HEK293 (cell line): Measurements from ENCODE around the gene MTPN.

Experiments used
- CTCF ChIA-PET: fragments of 350-600 bp; formaldehyde crosslinking; extraction: SDS; loops from one replicate; lab custom pipeline; 2021; ENCODE audit warnings: antibody characterized with exemption; lab: Yijun Ruan, JAX
- POLR2A ChIA-PET: fragments of 300-600 bp; formaldehyde crosslinking; extraction: SDS; loops from one replicate; lab custom pipeline; 2020; ENCODE audit warnings: antibody characterized with exemption, inconsistent platforms; lab: Yijun Ruan, JAX
- H3K27ac ChIP-seq: fragments of 200-500 bp; sonication (Bioruptor generic); 2 replicates; pipeline ENCODE4 v1.5.1; 2014; ENCODE audit warnings: low read depth, low read length, control low read depth, inconsistent platforms; ENCODE audit errors: extremely low read depth
- H3K36me3 ChIP-seq, 2 experiments: fragments of 200-500 bp in 1 of 2; sonication (Bioruptor generic) in 1 of 2; 1 replicate in 1 of 2; 2 replicates in 1 of 2; pipeline ENCODE4 v1.5.1; 2014 to 2017; ENCODE audit warnings: inconsistent platforms in 2 of 2, low read length in 2 of 2; ENCODE audit not compliant: control insufficient read depth in 2 of 2, insufficient read depth in 1 of 2
- H3K4me1 ChIP-seq: fragments of 200-500 bp; sonication (Bioruptor generic); 2 replicates; pipeline ENCODE4 v1.5.1; 2014; ENCODE audit warnings: mild to moderate bottlenecking, low read length, inconsistent platforms; ENCODE audit not compliant: control insufficient read depth, insufficient read depth
- H3K4me3 ChIP-seq: 2 replicates; pipeline ENCODE4 v1.5.1; 2011; ENCODE audit warnings: low read depth, mild to moderate bottlenecking, control low read depth, low read length, moderate library complexity
- H3K9me3 ChIP-seq: fragments of 200-500 bp; sonication (Bioruptor generic); 2 replicates; pipeline ENCODE4 v1.5.1; 2014; ENCODE audit warnings: low read depth, low read length, inconsistent platforms; ENCODE audit not compliant: control insufficient read depth, insufficient read depth
- GLIS2 ChIP-seq: fragments of 450-650 bp; formaldehyde crosslinking; IDR thresholded peaks from 2 replicates; pipeline ENCODE4 v1.5.1; 2016; ENCODE audit warnings: missing biosample characterization, missing genetic modification characterization
- OVOL3 ChIP-seq: fragments of 450-650 bp; formaldehyde crosslinking; IDR thresholded peaks from 2 replicates; pipeline ENCODE4 v1.5.1; 2016; ENCODE audit warnings: missing biosample characterization, missing genetic modification characterization
- SP7 ChIP-seq: fragments of 450-650 bp; formaldehyde crosslinking; IDR thresholded peaks from 2 replicates; pipeline ENCODE4 v1.5.1; 2016; ENCODE audit warnings: missing biosample characterization, missing genetic modification characterization
- WT1 ChIP-seq: fragments of 450-650 bp; formaldehyde crosslinking; IDR thresholded peaks from 2 replicates; pipeline ENCODE4 v1.5.1; 2016; ENCODE audit warnings: missing biosample characterization, missing genetic modification characterization
- ZBTB21 ChIP-seq: fragments of 450-650 bp; formaldehyde crosslinking; IDR thresholded peaks from 2 replicates; pipeline ENCODE4 v1.5.1; 2017; ENCODE audit warnings: missing biosample characterization, missing genetic modification characterization
- ZFP69B ChIP-seq: fragments of 450-650 bp; formaldehyde crosslinking; IDR thresholded peaks from 2 replicates; pipeline ENCODE4 v1.5.1; 2016; ENCODE audit warnings: missing biosample characterization, missing genetic modification characterization
- ZNF155 ChIP-seq: fragments of 450-650 bp; formaldehyde crosslinking; IDR thresholded peaks from 2 replicates; pipeline ENCODE4 v1.5.1; 2016; ENCODE audit warnings: missing biosample characterization, missing genetic modification characterization
- ZNF221 ChIP-seq: fragments of 450-650 bp; formaldehyde crosslinking; IDR thresholded peaks from 2 replicates; pipeline ENCODE4 v1.5.1; 2017; ENCODE audit warnings: missing biosample characterization, missing genetic modification characterization, borderline replicate concordance
- ZNF24 ChIP-seq: fragments of 450-650 bp; formaldehyde crosslinking; IDR thresholded peaks from 2 replicates; pipeline ENCODE4 v1.5.1; 2016; ENCODE audit warnings: missing biosample characterization, missing genetic modification characterization
- ZNF302 ChIP-seq: fragments of 450-650 bp; formaldehyde crosslinking; IDR thresholded peaks from 2 replicates; pipeline ENCODE4 v1.5.1; 2016; ENCODE audit warnings: missing biosample characterization, missing genetic modification characterization, low read depth
- ZNF311 ChIP-seq: fragments of 450-650 bp; formaldehyde crosslinking; IDR thresholded peaks from 2 replicates; pipeline ENCODE4 v1.5.1; 2017; ENCODE audit warnings: missing biosample characterization, missing genetic modification characterization, borderline replicate concordance
- ZNF341 ChIP-seq: fragments of 450-650 bp; formaldehyde crosslinking; IDR thresholded peaks from 2 replicates; pipeline ENCODE4; 2016; ENCODE audit warnings: low read depth, missing biosample characterization, missing genetic modification characterization
- ZNF350 ChIP-seq: fragments of 450-650 bp; formaldehyde crosslinking; IDR thresholded peaks from 2 replicates; pipeline ENCODE4 v1.5.0; 2017; ENCODE audit warnings: missing biosample characterization, mild to moderate bottlenecking, missing genetic modification characterization
- ZNF354C ChIP-seq: fragments of 450-650 bp; formaldehyde crosslinking; IDR thresholded peaks from 2 replicates; pipeline ENCODE4 v1.5.1; 2016; ENCODE audit warnings: missing biosample characterization, missing genetic modification characterization, low read depth, borderline replicate concordance
- ZNF37A ChIP-seq: fragments of 450-650 bp; IDR thresholded peaks from 2 replicates; pipeline ENCODE4 v1.5.1; 2018; ENCODE audit warnings: missing biosample characterization, missing genetic modification characterization
- ZNF391 ChIP-seq: fragments of 450-650 bp; formaldehyde crosslinking; IDR thresholded peaks from 2 replicates; pipeline ENCODE4 v1.5.1; 2016; ENCODE audit warnings: low read depth, missing biosample characterization, missing genetic modification characterization, borderline replicate concordance
- ZNF416 ChIP-seq: fragments of 450-650 bp; formaldehyde crosslinking; IDR thresholded peaks from 2 replicates; pipeline ENCODE4 v1.5.1; 2016; ENCODE audit warnings: missing biosample characterization, missing genetic modification characterization
- ZNF423 ChIP-seq: fragments of 450-650 bp; formaldehyde crosslinking; IDR thresholded peaks from 2 replicates; pipeline ENCODE4 v1.5.1; 2016; ENCODE audit warnings: missing biosample characterization, missing genetic modification characterization
- ZNF48 ChIP-seq: fragments of 450-650 bp; formaldehyde crosslinking; IDR thresholded peaks from 2 replicates; pipeline ENCODE4 v1.5.1; 2016; ENCODE audit warnings: missing biosample characterization, missing genetic modification characterization
- ZNF571 ChIP-seq: fragments of 450-650 bp; formaldehyde crosslinking; IDR thresholded peaks from 2 replicates; pipeline ENCODE4 v1.5.0; 2017; ENCODE audit warnings: missing biosample characterization, missing genetic modification characterization
- ZNF664 ChIP-seq: fragments of 450-650 bp; formaldehyde crosslinking; IDR thresholded peaks from 2 replicates; pipeline ENCODE4 v1.5.1; 2016; ENCODE audit warnings: missing biosample characterization, missing genetic modification characterization
- ZNF677 ChIP-seq: fragments of 450-650 bp; IDR thresholded peaks from 2 replicates; pipeline ENCODE4 v1.5.0; 2018; ENCODE audit warnings: missing biosample characterization, mild to moderate bottlenecking, missing genetic modification characterization, moderate library complexity
- ZNF707 ChIP-seq: fragments of 450-650 bp; formaldehyde crosslinking; IDR thresholded peaks from 2 replicates; pipeline ENCODE4 v1.5.1; 2016; ENCODE audit warnings: missing biosample characterization, missing genetic modification characterization
- ZNF747 ChIP-seq: fragments of 450-650 bp; formaldehyde crosslinking; IDR thresholded peaks from 2 replicates; pipeline ENCODE4 v1.5.1; 2016; ENCODE audit warnings: missing biosample characterization, missing genetic modification characterization
- ZNF768 ChIP-seq: fragments of 450-650 bp; formaldehyde crosslinking; IDR thresholded peaks from 2 replicates; pipeline ENCODE4 v1.5.1; 2018; ENCODE audit warnings: missing biosample characterization, mild to moderate bottlenecking, missing genetic modification characterization
- TF ChIP-seq, protein P1 (sequence below): fragments of 450-650 bp; formaldehyde crosslinking; IDR thresholded peaks from 2 replicates; pipeline ENCODE4 v1.5.1; 2016; ENCODE audit warnings: missing biosample characterization, missing genetic modification characterization
- TF ChIP-seq, protein P2 (sequence below): fragments of 450-650 bp; formaldehyde crosslinking; IDR thresholded peaks from 2 replicates; pipeline ENCODE4 v1.5.1; 2016; ENCODE audit warnings: missing biosample characterization, missing genetic modification characterization
- TF ChIP-seq, protein P3 (sequence below): fragments of 450-650 bp; formaldehyde crosslinking; IDR thresholded peaks from 2 replicates; pipeline ENCODE4; 2016; ENCODE audit warnings: missing biosample characterization, missing genetic modification characterization
- TF ChIP-seq, protein P4 (sequence below): sonication (generic); formaldehyde crosslinking; IDR thresholded peaks from 2 replicates; pipeline ENCODE4 v1.8.1; 2022; ENCODE audit warnings: mild to moderate bottlenecking, moderate library complexity, missing genetic modification reagents
- TF ChIP-seq, protein P5 (sequence below): fragments of 450-650 bp; formaldehyde crosslinking; IDR thresholded peaks from 2 replicates; pipeline ENCODE4 v1.5.1; 2017; ENCODE audit warnings: missing biosample characterization, missing genetic modification characterization

MTPN gene

DNA sequence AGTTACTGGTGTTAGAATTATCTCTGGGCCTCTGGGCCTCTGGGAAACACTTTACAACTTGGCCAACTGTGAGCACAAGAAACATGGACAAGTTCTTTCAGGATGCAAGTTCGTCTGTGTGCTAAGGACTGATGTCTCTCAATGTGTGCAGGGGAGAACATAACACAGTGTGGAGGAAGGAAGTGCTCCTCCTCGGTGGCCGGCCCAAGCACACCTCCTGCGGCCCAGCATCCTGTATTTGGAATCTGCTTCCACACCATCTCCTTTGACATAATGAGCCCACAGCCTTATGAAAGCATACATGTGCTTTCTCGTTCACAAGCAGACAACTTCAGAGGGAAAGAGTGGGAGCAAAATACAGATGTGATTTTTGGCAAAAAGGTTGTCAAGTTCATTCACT, 59.0 kb downstream of the MTPN start:
- Histone ChIP-seq H3K4me1 (no peaks in the 10 kb centered on the region), H3K27ac (no peak overlapping the region), H3K4me3 (no peak overlapping the region), H3K9me3 (no peaks in the 10 kb centered on the region), H3K36me3 (no peaks in the 10 kb centered on the region)
- TF ChIP-seq ZNF24 (no peak), ZNF48 (tag by site-specific recombination) (no peak), ZNF37A (tag by site-specific recombination) (no peak), ZNF341 (no peak), ZNF747 (no peak), ZNF155 (tag by site-specific recombination) (no peak), WT1 (tag by site-specific recombination) (no peak), OVOL3 (tag by site-specific recombination) (no peak), ZFP69B (no peak), ZNF571 (tag by site-specific recombination) (no peak), ZNF350 (no peak), SP7 (tag by site-specific recombination) (no peak), ZBTB21 (tag by site-specific recombination) (no peak)
- TF ChIP-seq, protein P1, sequence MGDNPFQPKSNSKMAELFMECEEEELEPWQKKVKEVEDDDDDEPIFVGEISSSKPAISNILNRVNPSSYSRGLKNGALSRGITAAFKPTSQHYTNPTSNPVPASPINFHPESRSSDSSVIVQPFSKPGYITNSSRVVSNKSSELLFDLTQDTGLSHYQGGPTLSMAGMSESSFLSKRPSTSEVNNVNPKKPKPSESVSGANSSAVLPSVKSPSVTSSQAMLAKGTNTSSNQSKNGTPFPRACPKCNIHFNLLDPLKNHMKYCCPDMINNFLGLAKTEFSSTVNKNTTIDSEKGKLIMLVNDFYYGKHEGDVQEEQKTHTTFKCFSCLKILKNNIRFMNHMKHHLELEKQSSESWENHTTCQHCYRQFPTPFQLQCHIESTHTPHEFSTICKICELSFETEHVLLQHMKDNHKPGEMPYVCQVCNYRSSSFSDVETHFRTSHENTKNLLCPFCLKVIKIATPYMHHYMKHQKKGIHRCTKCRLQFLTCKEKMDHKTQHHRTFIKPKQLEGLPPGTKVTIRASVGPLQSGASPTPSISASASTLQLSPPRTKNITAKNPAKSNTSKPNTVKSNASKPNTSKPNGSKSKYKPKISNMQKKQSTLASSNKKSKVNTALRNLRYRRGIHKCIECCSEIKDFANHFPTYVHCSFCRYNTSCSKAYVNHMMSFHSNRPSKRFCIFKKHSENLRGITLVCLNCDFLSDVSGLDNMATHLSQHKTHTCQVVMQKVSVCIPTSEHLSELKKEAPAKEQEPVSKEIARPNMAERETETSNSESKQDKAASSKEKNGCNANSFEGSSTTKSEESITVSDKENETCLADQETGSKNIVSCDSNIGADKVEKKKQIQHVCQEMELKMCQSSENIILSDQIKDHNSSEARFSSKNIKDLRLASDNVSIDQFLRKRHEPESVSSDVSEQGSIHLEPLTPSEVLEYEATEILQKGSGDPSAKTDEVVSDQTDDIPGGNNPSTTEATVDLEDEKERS (tag by site-specific recombination) = no peak
- TF ChIP-seq, protein P2, sequence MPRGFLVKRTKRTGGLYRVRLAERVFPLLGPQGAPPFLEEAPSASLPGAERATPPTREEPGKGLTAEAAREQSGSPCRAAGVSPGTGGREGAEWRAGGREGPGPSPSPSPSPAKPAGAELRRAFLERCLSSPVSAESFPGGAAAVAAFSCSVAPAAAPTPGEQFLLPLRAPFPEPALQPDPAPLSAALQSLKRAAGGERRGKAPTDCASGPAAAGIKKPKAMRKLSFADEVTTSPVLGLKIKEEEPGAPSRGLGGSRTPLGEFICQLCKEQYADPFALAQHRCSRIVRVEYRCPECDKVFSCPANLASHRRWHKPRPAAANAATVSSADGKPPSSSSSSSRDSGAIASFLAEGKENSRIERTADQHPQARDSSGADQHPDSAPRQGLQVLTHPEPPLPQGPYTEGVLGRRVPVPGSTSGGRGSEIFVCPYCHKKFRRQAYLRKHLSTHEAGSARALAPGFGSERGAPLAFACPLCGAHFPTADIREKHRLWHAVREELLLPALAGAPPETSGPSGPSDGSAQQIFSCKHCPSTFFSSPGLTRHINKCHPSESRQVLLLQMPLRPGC = no peak
- TF ChIP-seq, protein P3, sequence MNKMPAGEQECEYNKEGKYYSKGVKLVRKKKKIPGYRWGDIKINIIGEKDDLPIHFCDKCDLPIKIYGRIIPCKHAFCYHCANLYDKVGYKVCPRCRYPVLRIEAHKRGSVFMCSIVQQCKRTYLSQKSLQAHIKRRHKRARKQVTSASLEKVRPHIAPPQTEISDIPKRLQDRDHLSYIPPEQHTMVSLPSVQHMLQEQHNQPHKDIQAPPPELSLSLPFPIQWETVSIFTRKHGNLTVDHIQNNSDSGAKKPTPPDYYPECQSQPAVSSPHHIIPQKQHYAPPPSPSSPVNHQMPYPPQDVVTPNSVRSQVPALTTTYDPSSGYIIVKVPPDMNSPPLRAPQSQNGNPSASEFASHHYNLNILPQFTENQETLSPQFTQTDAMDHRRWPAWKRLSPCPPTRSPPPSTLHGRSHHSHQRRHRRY (tag by site-specific recombination) = no peak
- CTCF ChIA-PET = no interaction called here
- POLR2A ChIA-PET = no interaction called here

DNA sequence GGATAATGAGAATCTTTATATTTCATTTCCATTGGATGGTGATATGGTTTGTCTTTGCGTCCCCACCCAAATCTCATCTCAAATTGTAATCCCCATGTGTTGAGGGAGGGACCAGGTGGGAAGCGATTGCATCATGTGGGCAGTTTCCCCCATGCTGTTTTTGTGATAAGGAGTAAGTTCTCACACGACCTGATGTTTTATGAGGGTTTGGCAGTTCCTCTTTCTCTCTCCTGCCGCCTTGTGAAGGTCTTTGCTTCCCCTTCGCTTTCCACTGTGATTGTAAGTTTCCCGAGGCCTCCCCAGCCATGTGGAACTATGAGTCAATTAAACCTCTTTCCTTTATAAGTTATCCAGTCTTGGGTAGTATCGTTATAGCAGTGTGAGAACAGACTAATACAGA, 59.4 kb downstream of the MTPN start:
- no peaks in the 10 kb centered on the region for H3K4me1 ChIP-seq
- H3K4me3 ChIP-seq = no peak overlapping the region
- CTCF ChIA-PET = no interaction called here
- TF ChIP-seq ZNF423 (tag by site-specific recombination) = no peak
- TF ChIP-seq ZNF155 (tag by site-specific recombination) = no peak
- TF ChIP-seq ZNF391 (tag by site-specific recombination) = no peak
- TF ChIP-seq ZNF416 = no peak
- no peak for TF ChIP-seq ZNF302 (tag by site-specific recombination)
- no peak for TF ChIP-seq ZNF677 (tag by site-specific recombination)
- TF ChIP-seq, protein P4, sequence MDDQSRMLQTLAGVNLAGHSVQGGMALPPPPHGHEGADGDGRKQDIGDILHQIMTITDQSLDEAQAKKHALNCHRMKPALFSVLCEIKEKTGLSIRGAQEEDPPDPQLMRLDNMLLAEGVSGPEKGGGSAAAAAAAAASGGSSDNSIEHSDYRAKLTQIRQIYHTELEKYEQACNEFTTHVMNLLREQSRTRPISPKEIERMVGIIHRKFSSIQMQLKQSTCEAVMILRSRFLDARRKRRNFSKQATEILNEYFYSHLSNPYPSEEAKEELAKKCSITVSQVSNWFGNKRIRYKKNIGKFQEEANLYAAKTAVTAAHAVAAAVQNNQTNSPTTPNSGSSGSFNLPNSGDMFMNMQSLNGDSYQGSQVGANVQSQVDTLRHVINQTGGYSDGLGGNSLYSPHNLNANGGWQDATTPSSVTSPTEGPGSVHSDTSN = no peak
- no peak for TF ChIP-seq ZNF221 (tag by site-specific recombination)
- TF ChIP-seq, protein P5, sequence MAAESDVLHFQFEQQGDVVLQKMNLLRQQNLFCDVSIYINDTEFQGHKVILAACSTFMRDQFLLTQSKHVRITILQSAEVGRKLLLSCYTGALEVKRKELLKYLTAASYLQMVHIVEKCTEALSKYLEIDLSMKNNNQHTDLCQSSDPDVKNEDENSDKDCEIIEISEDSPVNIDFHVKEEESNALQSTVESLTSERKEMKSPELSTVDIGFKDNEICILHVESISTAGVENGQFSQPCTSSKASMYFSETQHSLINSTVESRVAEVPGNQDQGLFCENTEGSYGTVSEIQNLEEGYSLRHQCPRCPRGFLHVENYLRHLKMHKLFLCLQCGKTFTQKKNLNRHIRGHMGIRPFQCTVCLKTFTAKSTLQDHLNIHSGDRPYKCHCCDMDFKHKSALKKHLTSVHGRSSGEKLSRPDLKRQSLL (tag by site-specific recombination) = no peak
- no peak for TF ChIP-seq ZNF354C
- no peak for TF ChIP-seq ZNF707 (tag by site-specific recombination)
- TF ChIP-seq ZNF768 = no peak
- no peak for TF ChIP-seq GLIS2 (tag by site-specific recombination)
- no peak for TF ChIP-seq ZNF664
- no peak for TF ChIP-seq ZNF311 (tag by site-specific recombination)
- TF ChIP-seq, all 188 proteins: peak for 0
- Histone ChIP-seq H3K9me3 (no peaks in the 10 kb centered on the region), H3K27ac (no peak overlapping the region), H3K36me3 (no peaks in the 10 kb centered on the region)
- POLR2A ChIA-PET = no interaction called here
